GM21423 (cell line): ENCODE results near the gene CIAO2B.

ENCODE experiments used
- ATAC-seq: cut with Tn5 transposase; IDR thresholded peaks from one replicate; pipeline ENCODE4 v1.9.1; 2021; ENCODE audit warnings: mild to moderate bottlenecking, moderate library complexity; ENCODE audit not compliant: unreplicated experiment

The CIAO2B gene

DNA sequence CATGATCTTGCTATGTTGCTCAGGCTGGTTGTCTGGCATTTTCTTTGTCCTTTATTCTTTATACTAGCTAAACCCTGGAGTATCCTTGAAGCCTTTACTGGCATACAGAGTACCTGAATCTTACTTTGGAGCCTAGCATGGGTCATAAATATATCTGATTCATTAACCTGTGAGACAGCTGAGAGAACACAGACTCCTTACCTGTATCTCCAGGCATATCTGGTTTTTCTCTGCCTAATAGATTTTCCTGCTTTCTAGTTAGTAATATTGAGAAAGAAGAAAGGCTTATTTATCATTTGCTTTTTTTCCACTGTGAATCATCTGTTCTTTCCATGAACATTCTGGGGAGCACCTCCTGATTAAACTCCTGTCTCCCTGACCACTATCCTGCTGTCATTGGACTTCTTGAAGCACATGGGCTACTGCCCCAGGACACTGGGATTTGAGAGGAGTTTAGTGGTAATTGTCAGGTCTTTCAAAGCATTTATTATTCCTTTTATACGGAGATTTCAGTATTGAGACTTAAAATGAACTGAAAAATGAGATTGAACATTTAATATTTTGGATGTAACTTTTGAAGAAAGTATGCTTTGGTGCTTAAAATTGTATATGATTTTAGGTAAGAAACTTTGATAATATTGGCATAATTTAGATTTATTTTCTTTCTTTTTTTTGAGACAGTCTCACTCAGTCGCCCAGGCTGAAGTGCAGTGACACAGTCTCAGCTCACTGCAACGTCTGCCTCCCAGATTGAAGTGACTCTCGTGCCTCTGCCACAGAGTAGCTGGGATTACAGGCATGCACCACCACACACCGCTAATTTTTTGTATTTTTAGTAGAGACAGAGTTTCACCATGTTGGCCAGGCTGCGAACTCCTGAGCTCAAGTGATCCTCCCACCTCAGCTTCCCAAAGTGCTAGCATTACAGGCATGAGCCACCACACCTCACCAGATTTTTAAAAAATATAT is 45.3 kb downstream of the CIAO2B start:
- no peak for ATAC-seq

DNA sequence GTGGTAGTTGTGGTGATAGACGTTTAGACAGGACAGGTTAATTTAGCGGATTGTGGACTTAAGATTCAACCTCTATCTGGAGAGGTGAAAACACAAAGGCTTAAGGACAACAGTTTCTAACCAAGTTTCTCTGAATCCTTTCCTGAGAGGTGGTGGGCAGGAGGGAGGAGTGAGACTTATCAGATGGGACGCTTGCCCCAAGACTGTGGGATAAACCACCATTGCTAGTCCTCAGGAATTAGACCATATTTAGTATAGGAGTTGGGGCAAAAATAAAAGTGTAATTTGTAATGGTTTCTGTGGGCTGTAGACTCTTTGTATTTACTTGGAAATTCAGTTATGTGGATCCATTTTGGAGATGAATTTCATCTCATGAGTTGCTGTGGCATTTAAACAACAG is 47.3 kb downstream of the CIAO2B start:
- no peak for ATAC-seq

DNA sequence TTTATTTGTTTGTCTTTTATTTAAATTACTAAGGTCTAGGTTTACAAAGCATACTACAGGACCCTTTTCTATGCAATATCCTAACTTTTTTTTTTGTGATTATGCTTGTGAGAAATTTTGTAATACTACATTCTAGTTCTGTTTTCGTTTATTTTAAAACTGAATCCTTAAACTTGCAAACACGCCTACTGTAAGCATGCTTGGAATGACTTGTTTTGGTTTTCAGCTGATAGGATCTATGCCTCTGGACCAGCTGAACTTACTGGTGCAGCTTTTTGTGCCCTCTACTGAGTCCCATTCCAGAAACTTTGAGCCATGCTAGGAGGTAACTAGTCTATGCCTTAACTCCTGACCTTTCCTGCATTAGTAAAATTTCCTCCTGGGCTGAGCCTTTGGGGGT is 47.9 kb downstream of the CIAO2B start:
- ATAC-seq = no peak

DNA sequence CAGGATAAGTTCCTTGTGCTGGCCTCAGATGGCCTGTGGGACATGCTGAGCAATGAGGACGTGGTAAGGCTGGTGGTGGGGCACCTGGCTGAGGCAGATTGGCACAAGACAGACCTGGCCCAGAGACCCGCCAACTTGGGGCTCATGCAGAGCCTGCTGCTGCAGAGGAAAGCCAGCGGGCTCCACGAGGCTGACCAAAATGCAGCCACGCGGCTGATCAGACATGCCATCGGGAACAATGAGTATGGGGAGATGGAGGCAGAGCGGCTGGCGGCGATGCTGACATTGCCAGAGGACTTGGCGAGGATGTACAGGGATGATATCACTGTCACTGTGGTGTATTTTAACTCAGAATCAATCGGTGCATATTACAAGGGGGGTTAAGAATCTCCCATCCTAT is 48.7 kb downstream of the CIAO2B start:
- no peak for ATAC-seq

DNA sequence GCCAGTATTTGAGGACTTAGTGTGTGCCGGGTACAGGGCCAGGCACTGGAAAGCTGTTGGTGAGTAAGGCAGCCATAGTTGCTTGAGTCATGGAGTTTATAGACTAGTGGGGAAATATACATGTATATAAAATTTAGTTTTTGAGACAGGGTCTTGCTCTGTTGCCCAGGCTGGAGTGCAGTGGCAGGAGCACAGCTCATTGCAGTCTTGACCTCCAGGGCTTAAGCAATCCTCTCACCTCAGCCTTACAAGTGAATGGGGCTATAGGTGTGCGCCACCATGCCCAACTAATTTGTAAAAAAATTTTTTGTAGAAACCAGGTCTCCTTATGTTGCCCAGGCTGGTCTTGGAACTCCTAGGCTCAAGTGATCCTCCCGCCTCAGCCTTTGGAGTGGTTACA is 51.5 kb downstream of the CIAO2B start:
- no peak for ATAC-seq
